Osteoblast (primary cell): ENCODE data around the gene SON. TPM values are rescaled to one million over a fixed set of nuclear protein-coding genes. Genes with fewer than 3 reads are reported as not detected.
A peak's percentile ranks its signal among the peaks of the same experiment; 100 is the strongest.

Experiments
- DNase-seq: peaks from one replicate; pipeline ENCODE4 v3.0.0; 2011; ENCODE audit warnings: low spot score, mixed read lengths; ENCODE audit not compliant: insufficient read length; ENCODE audit errors: missing footprints
- H2AFZ ChIP-seq: 2 replicates; pipeline ENCODE4 v1.6.0; 2011; ENCODE audit warnings: mild to moderate bottlenecking, low read length
- H3K27ac ChIP-seq: 2 replicates; pipeline ENCODE4 v1.5.1; 2011; ENCODE audit warnings: mild to moderate bottlenecking, low read depth, low read length, moderate library complexity
- H3K27me3 ChIP-seq: 2 replicates; pipeline ENCODE4 v1.6.0; 2012; ENCODE audit warnings: mild to moderate bottlenecking, control low read depth, inconsistent platforms, low read length, moderate library complexity; ENCODE audit not compliant: insufficient read depth
- H3K36me3 ChIP-seq: 2 replicates; pipeline ENCODE4 v1.5.1; 2011; ENCODE audit warnings: mild to moderate bottlenecking, low read length, control low read depth, moderate library complexity; ENCODE audit not compliant: insufficient read depth
- H3K4me1 ChIP-seq: 2 replicates; pipeline ENCODE4 v1.5.1; 2011; ENCODE audit warnings: mild to moderate bottlenecking, low read length, control low read depth, moderate library complexity; ENCODE audit not compliant: insufficient read depth
- H3K4me2 ChIP-seq: 2 replicates; pipeline ENCODE4 v1.6.0; 2011; ENCODE audit warnings: mild to moderate bottlenecking, low read length; ENCODE audit not compliant: insufficient read depth
- H3K4me3 ChIP-seq: fragments of 200-600 bp; sonication (generic); 3 replicates; pipeline ENCODE4 v1.5.1; 2012; ENCODE audit warnings: mild to moderate bottlenecking, low read length, inconsistent platforms; ENCODE audit not compliant: insufficient read depth
- H3K79me2 ChIP-seq: 2 replicates; pipeline ENCODE4 v1.6.0; 2012; ENCODE audit warnings: mild to moderate bottlenecking, low read length, control low read depth, inconsistent platforms; ENCODE audit not compliant: insufficient read depth
- H3K9me3 ChIP-seq: 2 replicates; pipeline ENCODE4 v1.5.1; 2011; ENCODE audit warnings: low read depth, low read length, control low read depth
- H4K20me1 ChIP-seq: 2 replicates; pipeline ENCODE4 v1.6.0; 2012; ENCODE audit warnings: mild to moderate bottlenecking, low read length, control low read depth; ENCODE audit not compliant: insufficient read depth
- CTCF ChIP-seq: IDR thresholded peaks from 2 replicates; pipeline ENCODE4 v1.5.1; 2011; ENCODE audit warnings: mild to moderate bottlenecking, low read depth, low read length, moderate library complexity; ENCODE audit errors: extremely low read depth
- total RNA-seq: library from RNA; depleted of rRNA; stranded (reverse); fragments of >200 nt; gene quantifications from 2 replicates; pipeline ENCODE4 v1.2.3, GENCODE V29; 2012

SON gene
- total RNA-seq, 1 donor, result 137 TPM

DNA sequence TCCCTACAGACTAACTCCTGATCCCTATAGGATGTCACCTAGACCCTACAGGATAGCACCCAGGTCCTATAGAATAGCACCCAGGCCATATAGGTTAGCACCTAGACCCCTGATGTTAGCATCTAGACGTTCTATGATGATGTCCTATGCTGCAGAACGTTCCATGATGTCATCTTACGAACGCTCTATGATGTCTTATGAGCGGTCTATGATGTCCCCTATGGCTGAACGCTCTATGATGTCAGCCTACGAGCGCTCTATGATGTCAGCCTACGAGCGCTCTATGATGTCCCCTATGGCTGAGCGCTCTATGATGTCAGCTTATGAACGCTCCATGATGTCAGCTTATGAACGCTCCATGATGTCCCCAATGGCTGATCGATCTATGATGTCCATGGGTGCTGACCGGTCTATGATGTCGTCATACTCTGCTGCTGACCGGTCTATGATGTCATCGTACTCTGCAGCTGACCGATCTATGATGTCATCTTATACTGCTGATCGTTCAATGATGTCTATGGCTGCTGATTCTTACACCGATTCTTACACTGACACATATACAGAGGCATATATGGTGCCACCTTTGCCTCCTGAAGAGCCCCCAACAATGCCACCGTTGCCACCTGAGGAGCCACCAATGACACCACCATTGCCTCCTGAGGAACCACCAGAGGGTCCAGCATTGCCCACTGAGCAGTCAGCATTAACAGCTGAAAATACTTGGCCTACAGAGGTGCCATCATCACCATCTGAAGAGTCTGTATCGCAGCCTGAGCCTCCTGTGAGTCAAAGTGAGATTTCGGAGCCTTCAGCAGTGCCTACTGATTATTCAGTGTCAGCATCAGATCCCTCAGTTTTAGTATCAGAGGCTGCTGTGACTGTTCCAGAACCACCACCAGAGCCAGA lies 9.5 kb downstream of the SON start:
- peaks cover 81% of the 10 kb centered on the region for H4K20me1 ChIP-seq
- H2AFZ ChIP-seq, result no peak overlapping the region
- TF ChIP-seq CTCF, result no peak
- peak; percentile 62 for DNase-seq
- no peak overlapping the region for H3K4me3 ChIP-seq
- H3K4me1 ChIP-seq, result no peaks in the 10 kb centered on the region
- peaks cover 90% of the 10 kb centered on the region for H3K36me3 ChIP-seq
- H3K79me2 ChIP-seq, result peaks cover 99% of the 10 kb centered on the region
- H3K9me3 ChIP-seq, result no peaks in the 10 kb centered on the region
- no peaks in the 10 kb centered on the region for H3K27me3 ChIP-seq
- H3K4me2 ChIP-seq, result no peak overlapping the region
- H3K27ac ChIP-seq, result no peak overlapping the region

GRCh38 chr21:33552999-33553598 lies 10.3 kb downstream of the SON start:
- DNase-seq, result peak; percentile 46
- peaks cover 99% of the 10 kb centered on the region for H3K79me2 ChIP-seq
- no peaks in the 10 kb centered on the region for H3K27me3 ChIP-seq
- H3K4me1 ChIP-seq, result no peaks in the 10 kb centered on the region
- H3K36me3 ChIP-seq, result peaks cover 94% of the 10 kb centered on the region
- H3K4me2 ChIP-seq, result no peak overlapping the region
- no peak overlapping the region for H3K4me3 ChIP-seq
- no peak overlapping the region for H3K27ac ChIP-seq
- H2AFZ ChIP-seq, result no peak overlapping the region
- no peak for TF ChIP-seq CTCF
- H3K9me3 ChIP-seq, result no peaks in the 10 kb centered on the region
- H4K20me1 ChIP-seq, result peaks cover 80% of the 10 kb centered on the region

DNA sequence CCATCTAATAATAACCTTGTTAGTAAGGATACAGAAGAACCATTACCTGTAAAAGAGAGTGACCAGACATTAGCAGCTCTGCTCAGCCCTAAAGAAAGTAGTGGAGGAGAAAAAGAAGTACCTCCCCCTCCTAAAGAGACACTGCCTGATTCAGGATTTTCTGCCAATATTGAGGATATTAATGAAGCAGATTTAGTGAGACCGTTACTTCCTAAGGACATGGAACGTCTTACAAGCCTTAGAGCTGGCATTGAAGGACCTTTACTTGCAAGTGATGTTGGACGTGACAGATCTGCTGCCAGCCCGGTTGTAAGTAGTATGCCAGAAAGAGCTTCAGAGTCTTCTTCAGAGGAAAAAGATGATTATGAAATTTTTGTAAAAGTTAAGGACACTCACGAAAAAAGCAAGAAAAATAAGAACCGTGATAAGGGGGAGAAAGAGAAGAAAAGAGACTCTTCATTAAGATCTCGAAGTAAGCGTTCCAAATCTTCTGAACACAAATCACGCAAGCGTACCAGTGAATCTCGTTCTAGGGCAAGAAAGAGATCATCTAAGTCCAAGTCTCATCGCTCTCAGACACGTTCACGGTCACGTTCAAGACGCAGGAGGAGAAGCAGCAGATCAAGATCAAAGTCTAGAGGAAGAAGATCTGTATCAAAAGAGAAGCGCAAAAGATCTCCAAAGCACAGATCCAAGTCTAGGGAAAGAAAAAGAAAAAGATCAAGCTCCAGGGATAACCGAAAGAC lies 11.6 kb downstream of the SON start:
- H3K4me3 ChIP-seq, result no peak overlapping the region
- no peaks in the 10 kb centered on the region for H3K4me1 ChIP-seq
- H4K20me1 ChIP-seq, result peaks cover 85% of the 10 kb centered on the region
- H3K79me2 ChIP-seq, result peaks cover 99% of the 10 kb centered on the region
- no peak for DNase-seq
- no peaks in the 10 kb centered on the region for H3K9me3 ChIP-seq
- H3K27ac ChIP-seq, result no peak overlapping the region
- H3K27me3 ChIP-seq, result no peaks in the 10 kb centered on the region
- H3K36me3 ChIP-seq, result peaks cover 94% of the 10 kb centered on the region
- TF ChIP-seq CTCF, result no peak
- no peak overlapping the region for H2AFZ ChIP-seq
- no peak overlapping the region for H3K4me2 ChIP-seq

DNA sequence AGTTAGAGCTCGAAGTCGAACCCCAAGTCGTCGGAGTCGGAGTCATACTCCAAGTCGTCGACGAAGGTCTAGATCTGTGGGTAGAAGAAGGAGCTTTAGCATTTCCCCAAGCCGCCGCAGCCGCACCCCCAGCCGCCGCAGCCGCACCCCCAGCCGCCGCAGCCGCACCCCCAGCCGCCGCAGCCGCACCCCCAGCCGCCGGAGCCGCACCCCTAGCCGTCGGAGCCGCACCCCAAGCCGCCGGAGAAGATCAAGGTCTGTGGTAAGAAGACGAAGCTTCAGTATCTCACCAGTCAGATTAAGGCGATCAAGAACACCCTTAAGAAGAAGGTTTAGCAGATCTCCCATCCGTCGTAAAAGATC lies 12.1 kb downstream of the SON start:
- Histone ChIP-seq H2AFZ (no peak overlapping the region), H4K20me1 (peaks cover 79% of the 10 kb centered on the region), H3K4me2 (no peak overlapping the region), H3K79me2 (peaks cover 99% of the 10 kb centered on the region), H3K36me3 (peaks cover 94% of the 10 kb centered on the region), H3K27me3 (no peaks in the 10 kb centered on the region), H3K9me3 (no peaks in the 10 kb centered on the region), H3K27ac (no peak overlapping the region), H3K4me1 (no peaks in the 10 kb centered on the region), H3K4me3 (no peak overlapping the region)
- no peak for DNase-seq
- TF ChIP-seq CTCF, result no peak
